ENCODE results near the gene DCXR. TPM values are rescaled to one million over a fixed set of nuclear protein-coding genes. Genes with fewer than 3 reads are reported as not detected.

Gene DCXR
- total and polyA plus RNA-seq, 2 of the 13 experiments (the other 11 are each of a cell fraction or from before 2014, with no cell fraction given), result 287 to 311 TPM

DNA sequence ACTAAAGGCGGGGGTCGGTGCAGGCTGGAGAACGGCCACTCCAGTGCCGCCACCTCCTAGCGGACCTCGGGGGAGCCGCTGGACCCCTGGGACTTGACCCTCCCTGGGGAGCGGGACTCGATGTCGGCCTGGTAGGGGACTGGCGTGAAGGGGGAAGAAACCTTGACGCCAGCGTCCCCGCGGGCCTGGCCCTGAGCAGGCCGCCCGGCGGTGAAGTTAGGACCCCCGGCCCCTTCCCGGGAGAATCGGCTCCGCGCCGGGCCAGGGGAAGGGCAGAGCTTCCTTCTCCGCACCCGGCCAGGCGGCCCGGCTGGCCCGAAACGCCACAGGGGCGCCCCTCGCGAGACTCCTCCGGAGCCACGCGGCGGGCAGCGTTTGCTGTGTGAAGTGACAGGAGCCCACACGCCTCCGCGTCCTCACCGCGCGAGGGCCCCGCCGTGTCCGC lies 27.7 kb upstream of the DCXR start (continued):
- TF ChIP-seq, protein P1, sequence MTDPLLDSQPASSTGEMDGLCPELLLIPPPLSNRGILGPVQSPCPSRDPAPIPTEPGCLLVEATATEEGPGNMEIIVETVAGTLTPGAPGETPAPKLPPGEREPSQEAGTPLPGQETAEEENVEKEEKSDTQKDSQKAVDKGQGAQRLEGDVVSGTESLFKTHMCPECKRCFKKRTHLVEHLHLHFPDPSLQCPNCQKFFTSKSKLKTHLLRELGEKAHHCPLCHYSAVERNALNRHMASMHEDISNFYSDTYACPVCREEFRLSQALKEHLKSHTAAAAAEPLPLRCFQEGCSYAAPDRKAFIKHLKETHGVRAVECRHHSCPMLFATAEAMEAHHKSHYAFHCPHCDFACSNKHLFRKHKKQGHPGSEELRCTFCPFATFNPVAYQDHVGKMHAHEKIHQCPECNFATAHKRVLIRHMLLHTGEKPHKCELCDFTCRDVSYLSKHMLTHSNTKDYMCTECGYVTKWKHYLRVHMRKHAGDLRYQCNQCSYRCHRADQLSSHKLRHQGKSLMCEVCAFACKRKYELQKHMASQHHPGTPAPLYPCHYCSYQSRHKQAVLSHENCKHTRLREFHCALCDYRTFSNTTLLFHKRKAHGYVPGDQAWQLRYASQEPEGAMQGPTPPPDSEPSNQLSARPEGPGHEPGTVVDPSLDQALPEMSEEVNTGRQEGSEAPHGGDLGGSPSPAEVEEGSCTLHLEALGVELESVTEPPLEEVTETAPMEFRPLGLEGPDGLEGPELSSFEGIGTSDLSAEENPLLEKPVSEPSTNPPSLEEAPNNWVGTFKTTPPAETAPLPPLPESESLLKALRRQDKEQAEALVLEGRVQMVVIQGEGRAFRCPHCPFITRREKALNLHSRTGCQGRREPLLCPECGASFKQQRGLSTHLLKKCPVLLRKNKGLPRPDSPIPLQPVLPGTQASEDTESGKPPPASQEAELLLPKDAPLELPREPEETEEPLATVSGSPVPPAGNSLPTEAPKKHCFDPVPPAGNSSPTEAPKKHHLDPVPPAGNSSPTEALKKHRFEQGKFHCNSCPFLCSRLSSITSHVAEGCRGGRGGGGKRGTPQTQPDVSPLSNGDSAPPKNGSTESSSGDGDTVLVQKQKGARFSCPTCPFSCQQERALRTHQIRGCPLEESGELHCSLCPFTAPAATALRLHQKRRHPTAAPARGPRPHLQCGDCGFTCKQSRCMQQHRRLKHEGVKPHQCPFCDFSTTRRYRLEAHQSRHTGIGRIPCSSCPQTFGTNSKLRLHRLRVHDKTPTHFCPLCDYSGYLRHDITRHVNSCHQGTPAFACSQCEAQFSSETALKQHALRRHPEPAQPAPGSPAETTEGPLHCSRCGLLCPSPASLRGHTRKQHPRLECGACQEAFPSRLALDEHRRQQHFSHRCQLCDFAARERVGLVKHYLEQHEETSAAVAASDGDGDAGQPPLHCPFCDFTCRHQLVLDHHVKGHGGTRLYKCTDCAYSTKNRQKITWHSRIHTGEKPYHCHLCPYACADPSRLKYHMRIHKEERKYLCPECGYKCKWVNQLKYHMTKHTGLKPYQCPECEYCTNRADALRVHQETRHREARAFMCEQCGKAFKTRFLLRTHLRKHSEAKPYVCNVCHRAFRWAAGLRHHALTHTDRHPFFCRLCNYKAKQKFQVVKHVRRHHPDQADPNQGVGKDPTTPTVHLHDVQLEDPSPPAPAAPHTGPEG (CRISPR knock-in tag; IDR thresholded peaks at IDR 0.05), result peak; percentile 18
- TF ChIP-seq ZNF3 (CRISPR knock-in tag; IDR thresholded peaks at IDR 0.05), result no peak
- TF ChIP-seq ZNF230 (CRISPR knock-in tag; IDR thresholded peaks at IDR 0.05), result no peak

GRCh38 chr17:82064433-82065192 lies 27.1 kb upstream of the DCXR start:
- H3K27ac ChIP-seq (ENCODE audit: extremely low read length, insufficient read depth, low read length), result peak overlapping the region; percentile 64
- peaks cover 28% of the 10 kb centered on the region for H3K4me1 ChIP-seq (ENCODE audit: insufficient read depth, low read length)
- POLR2A ChIA-PET, result interaction anchor here (0.6 to 3.4 kb wide), 7 partner anchors 8 to 42 kb away, joined by 3 to 14 read pairs (median 4); partner anchors contain the start of gene DCXR
- peaks cover 21 to 40% of the 10 kb centered on the region in 2 experiments for H3K36me3 ChIP-seq (replicated peaks in 1 of 2; ENCODE audit: control insufficient read depth in 1 of 2, insufficient read depth in 2 of 2, low read length in 2 of 2)
- no peak overlapping the region for H2AFZ ChIP-seq (ENCODE audit: low read length)
- peak overlapping the region; percentile 69 to 99 (median 92) for H3K4me3 ChIP-seq (replicated peaks in 1 of 3; ENCODE audit: insufficient read depth in 1 of 3, low read depth in 2 of 3, low read length in 3 of 3)
- peak overlapping the region; percentile 95 for H3K9ac ChIP-seq (ENCODE audit: insufficient read depth, low read depth, low read length)
- ATAC-seq (peak; percentile 44), DNase-seq (ENCODE audit: low spot score) (peak; percentile 38), FAIRE-seq (peak; percentile 23)
- CTCF ChIA-PET (ENCODE audit: low intra/inter-chr PET ratio, low total read pairs), result no interaction called here
- in situ Hi-C loops (cut with HindIII; ENCODE audit: extremely low pct_ligation_motif_present, low pct_unique_long_range_greater_than_20kb) (no loop called here), intact Hi-C loops (cut with micrococcal nuclease; ENCODE audit: unreplicated experiment) (no loop called here)
- no peaks in the 10 kb centered on the region for H3K27me3 ChIP-seq (ENCODE audit: control insufficient read depth in 1 of 2, insufficient read depth in 2 of 2, low read length in 2 of 2)
- H3K9me3 ChIP-seq (ENCODE audit: low read length), result no peaks in the 10 kb centered on the region
- H3K4me2 ChIP-seq (ENCODE audit: low read depth, low read length), result peak overlapping the region; percentile 96
- H3K79me2 ChIP-seq (ENCODE audit: insufficient read depth, low read length), result peaks cover 20% of the 10 kb centered on the region
- H4K20me1 ChIP-seq (ENCODE audit: insufficient read depth, low read length), result no peaks in the 10 kb centered on the region
- 4% methylated on average over 14 of the region's 36 CpGs for WGBS (ENCODE audit: low lambda C conversion rate)
- TSS peak; percentile 65 for BruUV-seq (replicated peaks)
- TF ChIP-seq TBL1XR1 (IDR thresholded peaks at IDR 0.05; ENCODE audit: borderline replicate concordance, low read length, partially characterized antibody) (no peak), ZNF572 (CRISPR knock-in tag; IDR thresholded peaks at IDR 0.05) (no peak), KAT2B (IDR thresholded peaks at IDR 0.05; ENCODE audit: borderline replicate concordance, low read depth, low read length) (no peak), KLF6 (CRISPR knock-in tag; IDR thresholded peaks at IDR 0.05) (no peak), ZMYM4 (CRISPR knock-in tag; IDR thresholded peaks at IDR 0.05) (no peak), ZNF550 (CRISPR knock-in tag; IDR thresholded peaks at IDR 0.05; ENCODE audit: borderline replicate concordance) (no peak), RNF219 (CRISPR knock-in tag; IDR thresholded peaks at IDR 0.05) (no peak), MAZ (IDR thresholded peaks at IDR 0.05; ENCODE audit: borderline replicate concordance, low read depth, low read length) (no peak), MAZ (CRISPR knock-in tag; IDR thresholded peaks at IDR 0.05; ENCODE audit: low read depth) (peak; percentile 61; the same call in 1 of the 2 replicates), NFE2L1 (CRISPR knock-in tag; IDR thresholded peaks at IDR 0.05; ENCODE audit: borderline replicate concordance) (0 out of 2 replicates have a peak, but pooled peaks have one; percentile 9), ZNF772 (CRISPR knock-in tag; IDR thresholded peaks at IDR 0.05) (no peak; the same call in 1 of the 2 replicates), ZNF33A (CRISPR knock-in tag; IDR thresholded peaks at IDR 0.05; ENCODE audit: borderline replicate concordance) (no peak)
